Endodermal cell (in vitro differentiated cells): ENCODE data around the gene VIM. TPM values are rescaled to one million over a fixed set of nuclear protein-coding genes. Genes with fewer than 3 reads are reported as not detected.

Source experiments
- DNase-seq: peaks from one replicate; pipeline ENCODE4 v3.0.0-alpha.2; 2017
- H3K27ac ChIP-seq: 2 replicates; pipeline ENCODE4 v1.5.1; 2013; ENCODE audit warnings: mild to moderate bottlenecking, low read depth, low read length, moderate library complexity
- H3K27me3 ChIP-seq: 2 replicates; pipeline ENCODE4 v1.6.1; 2013; ENCODE audit warnings: mild to moderate bottlenecking, low read length, moderate library complexity; ENCODE audit not compliant: insufficient read depth, control insufficient read depth, poor library complexity, severe bottlenecking
- H3K36me3 ChIP-seq: 2 replicates; pipeline ENCODE4 v1.7.0; 2013; ENCODE audit warnings: mild to moderate bottlenecking, low read length, moderate library complexity; ENCODE audit not compliant: control insufficient read depth, insufficient read depth
- H3K4me1 ChIP-seq: one replicate; pipeline ENCODE4 v1.7.0; 2013; ENCODE audit warnings: low read length; ENCODE audit not compliant: control insufficient read depth, insufficient read depth
- H3K4me3 ChIP-seq: 2 replicates; pipeline ENCODE4 v1.5.1; 2013; ENCODE audit warnings: mild to moderate bottlenecking, low read length, moderate library complexity
- H3K9ac ChIP-seq: 2 replicates; pipeline ENCODE4 v1.6.1; 2013; ENCODE audit warnings: mild to moderate bottlenecking, low read length, moderate library complexity; ENCODE audit not compliant: poor library complexity, severe bottlenecking; ENCODE audit errors: extremely low read depth
- H3K9me3 ChIP-seq: 2 replicates; pipeline ENCODE4 v1.6.1; 2013; ENCODE audit warnings: mild to moderate bottlenecking, low read length, moderate library complexity; ENCODE audit not compliant: control insufficient read depth
- H3K27ac Mint-ChIP-seq: 2 replicates; pipeline ENCODE4 v1.8.0; 2020; ENCODE audit warnings: mixed read lengths
- H3K27me3 Mint-ChIP-seq: 2 replicates; pipeline ENCODE4 v1.8.0; 2021; ENCODE audit warnings: mild to moderate bottlenecking, mixed read lengths; ENCODE audit not compliant: insufficient read depth
- H3K36me3 Mint-ChIP-seq: 2 replicates; pipeline ENCODE4 v1.8.0; 2020; ENCODE audit warnings: low read depth, mixed read lengths
- H3K4me1 Mint-ChIP-seq: 2 replicates; pipeline ENCODE4 v1.8.0; 2020; ENCODE audit warnings: mixed read lengths
- H3K4me3 Mint-ChIP-seq: 2 replicates; pipeline ENCODE4 v1.8.0; 2020; ENCODE audit warnings: mild to moderate bottlenecking, moderate library complexity, mixed read lengths
- H3K9me3 Mint-ChIP-seq: 2 replicates; pipeline ENCODE4 v1.8.0; 2020; ENCODE audit warnings: mild to moderate bottlenecking, mixed read lengths
- WGBS, 2 experiments: methylation state at CpG; one replicate each; pipeline versions ENCODE4 v1.1.5 to v1.1.7; 2013; ENCODE audit warnings: missing lambda C conversion rate in 2 of 2, mixed read lengths in 1 of 2; ENCODE audit not compliant: insufficient coverage in 1 of 2, insufficient read length in 1 of 2; 5-methylcytosine and 5-hydroxymethylcytosine counted together
- total RNA-seq, 2 donors: library from RNA; stranded (reverse); fragmentation: NEBNext Ultra II Directional in 1 of 2; extraction: Animal tissue kit (Norgen Biotek cat#: 25700) in 1 of 2; gene quantifications; 2 replicates in 1 of 2; 3 replicates in 1 of 2; pipeline ENCODE4 v1.2.1, GENCODE V29; 2021
- TF ChIP-seq, protein P1 (sequence below): fragments of 200-600 bp; sonication (generic); conservative IDR thresholded peaks from 2 replicates; pipeline ENCODE4 v1.5.0; 2021; ENCODE audit warnings: antibody characterized with exemption, mild to moderate bottlenecking

The VIM gene
- total RNA-seq, 2 donors from 2014 or later, result 84.3 to 155 TPM

DNA sequence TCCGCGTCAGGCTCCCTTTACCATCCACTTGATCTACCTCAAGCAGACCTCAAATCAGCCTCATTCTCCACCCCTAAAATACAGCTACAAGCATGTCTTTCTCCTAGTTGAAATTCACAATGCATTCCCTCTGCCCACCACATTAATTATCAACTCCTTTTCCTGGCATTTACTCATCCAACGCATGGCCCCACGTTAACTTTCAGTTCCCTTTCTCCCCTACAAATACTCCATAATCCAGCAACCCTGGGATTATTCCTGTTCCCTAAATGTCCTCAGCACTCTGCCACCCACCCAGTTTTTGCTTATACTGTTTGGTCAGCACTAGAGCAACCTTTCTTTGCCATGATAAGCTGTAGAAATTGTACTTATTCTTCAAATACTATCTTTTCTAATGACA is 5.7 kb upstream of the VIM start:
- Mint-ChIP-seq H3K4me3 (no peak overlapping the region), H3K9me3 (no peaks in the 10 kb centered on the region), H3K36me3 (no peaks in the 10 kb centered on the region), H3K4me1 (peaks cover 4% of the 10 kb centered on the region), H3K27me3 (peaks cover 34% of the 10 kb centered on the region), H3K27ac (no peak overlapping the region)
- Histone ChIP-seq H3K9ac (no peak overlapping the region), H3K27ac (no peak overlapping the region), H3K4me3 (no peak overlapping the region), H3K9me3 (no peaks in the 10 kb centered on the region), H3K27me3 (peaks cover 17% of the 10 kb centered on the region), H3K36me3 (no peaks in the 10 kb centered on the region), H3K4me1 (no peaks in the 10 kb centered on the region)
- WGBS, 2 experiments, result 89 to 90% methylated on average over 4 of the region's 4 CpGs
- TF ChIP-seq, protein P1, sequence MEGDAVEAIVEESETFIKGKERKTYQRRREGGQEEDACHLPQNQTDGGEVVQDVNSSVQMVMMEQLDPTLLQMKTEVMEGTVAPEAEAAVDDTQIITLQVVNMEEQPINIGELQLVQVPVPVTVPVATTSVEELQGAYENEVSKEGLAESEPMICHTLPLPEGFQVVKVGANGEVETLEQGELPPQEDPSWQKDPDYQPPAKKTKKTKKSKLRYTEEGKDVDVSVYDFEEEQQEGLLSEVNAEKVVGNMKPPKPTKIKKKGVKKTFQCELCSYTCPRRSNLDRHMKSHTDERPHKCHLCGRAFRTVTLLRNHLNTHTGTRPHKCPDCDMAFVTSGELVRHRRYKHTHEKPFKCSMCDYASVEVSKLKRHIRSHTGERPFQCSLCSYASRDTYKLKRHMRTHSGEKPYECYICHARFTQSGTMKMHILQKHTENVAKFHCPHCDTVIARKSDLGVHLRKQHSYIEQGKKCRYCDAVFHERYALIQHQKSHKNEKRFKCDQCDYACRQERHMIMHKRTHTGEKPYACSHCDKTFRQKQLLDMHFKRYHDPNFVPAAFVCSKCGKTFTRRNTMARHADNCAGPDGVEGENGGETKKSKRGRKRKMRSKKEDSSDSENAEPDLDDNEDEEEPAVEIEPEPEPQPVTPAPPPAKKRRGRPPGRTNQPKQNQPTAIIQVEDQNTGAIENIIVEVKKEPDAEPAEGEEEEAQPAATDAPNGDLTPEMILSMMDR, result no peak
- DNase-seq, result no peak

DNA sequence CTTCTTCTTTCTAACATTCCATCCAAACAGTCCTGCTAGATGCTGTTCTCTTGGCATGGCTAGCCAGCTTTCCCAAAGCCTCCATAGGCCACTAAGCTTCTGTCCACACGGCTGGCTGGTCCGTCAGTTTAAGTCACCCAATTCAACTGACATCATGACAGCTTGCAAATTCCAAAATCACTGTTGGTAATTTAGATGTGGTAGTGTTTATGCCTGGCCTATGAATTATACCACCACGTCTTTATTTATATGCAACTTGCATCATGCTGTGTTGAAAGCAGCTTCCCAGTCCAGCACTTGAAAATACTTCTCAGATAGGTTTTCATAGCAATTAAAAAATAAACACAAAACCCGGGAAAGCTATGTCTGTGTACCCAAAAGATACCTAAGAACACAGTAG is 2.2 kb upstream of the VIM start:
- H3K27ac Mint-ChIP-seq, result no peak overlapping the region
- TF ChIP-seq, protein P1, result no peak
- no peak for DNase-seq
- H3K36me3 ChIP-seq, result no peaks in the 10 kb centered on the region
- H3K9ac ChIP-seq, result no peak overlapping the region
- H3K27me3 Mint-ChIP-seq, result peaks cover 66% of the 10 kb centered on the region
- no peaks in the 10 kb centered on the region for H3K4me1 ChIP-seq
- H3K27me3 ChIP-seq, result peaks cover 34% of the 10 kb centered on the region
- no peak overlapping the region for H3K4me3 Mint-ChIP-seq
- H3K4me3 ChIP-seq, result no peak overlapping the region
- no peaks in the 10 kb centered on the region for H3K9me3 ChIP-seq
- 86 to 95% methylated on average over 2 to 4 of the region's 4 CpGs for WGBS, 2 experiments
- H3K36me3 Mint-ChIP-seq, result no peaks in the 10 kb centered on the region
- no peak overlapping the region for H3K27ac ChIP-seq
- no peaks in the 10 kb centered on the region for H3K9me3 Mint-ChIP-seq
- peaks cover 11% of the 10 kb centered on the region for H3K4me1 Mint-ChIP-seq

DNA sequence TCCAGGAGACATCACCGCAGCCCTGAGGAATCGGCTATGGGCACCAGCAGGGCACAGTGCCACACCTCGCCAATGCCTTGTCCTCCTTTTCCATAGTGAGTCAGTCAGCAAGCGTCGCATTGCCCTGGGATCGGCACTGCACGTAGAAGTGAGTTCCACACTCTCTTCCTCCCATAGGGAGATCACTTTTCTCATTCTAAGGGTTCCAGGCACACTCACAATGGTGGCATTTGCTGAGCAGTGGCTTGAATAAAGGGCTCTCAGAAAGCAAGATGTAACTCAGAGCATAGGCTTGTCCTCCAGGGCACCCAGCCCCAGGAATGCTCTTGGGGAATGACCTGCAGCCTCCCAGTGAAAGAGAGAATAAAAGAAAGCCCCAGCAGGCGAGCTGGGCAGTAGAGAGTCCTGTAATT is 1.1 kb upstream of the VIM start:
- H3K27ac ChIP-seq, result no peak overlapping the region
- Mint-ChIP-seq H3K27ac (no peak overlapping the region), H3K4me3 (no peak overlapping the region)

More for the DNA sequence above, 1.1 kb upstream of the VIM start:
- DNase-seq, result peak; percentile 62
- Mint-ChIP-seq H3K36me3 (no peaks in the 10 kb centered on the region), H3K9me3 (no peaks in the 10 kb centered on the region), H3K27me3 (peaks cover 70% of the 10 kb centered on the region), H3K4me1 (peaks cover 11% of the 10 kb centered on the region)
- 71 to 76% methylated on average over 8 of the region's 8 CpGs for WGBS, 2 experiments
- peaks cover 34% of the 10 kb centered on the region for H3K27me3 ChIP-seq
- peaks cover 10% of the 10 kb centered on the region for H3K36me3 ChIP-seq
- no peak overlapping the region for H3K9ac ChIP-seq
- TF ChIP-seq, protein P1, result no peak
- H3K9me3 ChIP-seq, result no peaks in the 10 kb centered on the region
- H3K4me3 ChIP-seq, result no peak overlapping the region
- no peaks in the 10 kb centered on the region for H3K4me1 ChIP-seq
